GM21786 (cell line): ENCODE data around the gene PEAK1.
"Not testable (repeated sequence)": the region's sequence is repeated elsewhere in the genome, so short reads cannot be mapped to it uniquely, and the experiment has no call there.

Experiments used
- ATAC-seq: cut with Tn5 transposase; IDR thresholded peaks from one replicate; pipeline ENCODE4 v1.9.1; 2021; ENCODE audit not compliant: unreplicated experiment

The PEAK1 gene

DNA sequence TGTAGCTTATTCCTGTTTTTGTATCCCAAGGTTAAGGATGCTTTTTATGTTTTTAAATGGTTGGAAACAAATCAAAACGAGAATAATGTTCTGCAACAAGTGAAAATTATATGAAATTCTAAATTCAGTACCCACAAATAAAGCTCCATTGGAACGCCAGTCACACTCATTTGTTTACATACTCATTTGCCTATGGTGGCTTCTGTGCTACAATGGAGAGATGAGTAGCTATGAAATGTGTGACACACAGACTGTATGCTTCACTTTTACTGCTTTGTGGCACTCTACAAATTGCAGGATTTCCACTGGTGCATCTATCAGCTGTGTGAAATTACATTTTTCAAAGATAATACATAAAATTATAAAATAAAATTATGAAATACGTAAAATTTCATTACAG is 236.8 kb downstream of the PEAK1 start:
- ATAC-seq: no peak

GRCh38 chr15:77181305-77182074 is 238.4 kb downstream of the PEAK1 start:
- ATAC-seq: peak; percentile 56

DNA sequence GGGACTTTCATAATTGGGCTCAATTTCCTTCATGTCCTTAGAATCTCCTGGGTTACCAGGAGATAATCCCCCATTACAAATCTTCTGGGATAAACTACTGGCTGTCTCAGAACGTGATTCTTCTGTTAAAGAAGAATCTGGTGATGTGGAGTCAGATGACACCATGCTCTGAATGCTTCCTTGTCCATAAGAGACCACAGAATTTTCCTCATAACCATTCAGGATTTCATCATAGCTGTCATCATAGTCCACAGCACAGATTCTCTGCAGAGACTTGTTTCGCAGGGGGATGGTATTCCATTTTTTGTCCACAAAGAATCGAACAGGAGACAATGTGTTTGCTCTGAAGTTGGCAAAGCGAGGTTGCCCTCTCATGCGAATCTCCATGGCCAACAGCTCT is 239.1 kb downstream of the PEAK1 start:
- ATAC-seq: no peak

- no peak for ATAC-seq
Measured at GRCh38 chr15:77180270-77180669, 239.6 kb downstream of the PEAK1 start.

- ATAC-seq: peak; percentile 65
Measured at GRCh38 chr15:77179541-77179998, 240.3 kb downstream of the PEAK1 start.

GRCh38 chr15:77178411-77178810 is 241.5 kb downstream of the PEAK1 start:
- no peak for ATAC-seq

DNA sequence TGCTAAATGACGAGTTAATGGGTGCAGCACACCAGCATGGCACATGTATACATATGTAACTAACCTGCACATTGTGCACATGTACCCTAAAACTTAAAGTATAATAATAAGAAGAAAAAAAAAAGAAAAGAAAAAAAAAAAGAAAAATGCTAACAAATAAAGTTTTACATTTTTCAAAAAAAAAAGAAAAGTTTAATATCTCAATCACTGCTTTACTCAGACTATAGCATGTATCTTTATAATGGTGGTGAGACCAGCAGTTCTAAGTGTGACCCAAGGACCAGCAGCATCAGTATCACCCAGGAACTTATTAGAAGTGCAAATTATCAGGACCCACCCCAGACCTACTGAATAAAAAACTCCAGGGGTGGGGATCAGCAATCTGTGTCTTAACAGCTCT is 243.8 kb downstream of the PEAK1 start:
- not testable (repeated sequence) for ATAC-seq

DNA sequence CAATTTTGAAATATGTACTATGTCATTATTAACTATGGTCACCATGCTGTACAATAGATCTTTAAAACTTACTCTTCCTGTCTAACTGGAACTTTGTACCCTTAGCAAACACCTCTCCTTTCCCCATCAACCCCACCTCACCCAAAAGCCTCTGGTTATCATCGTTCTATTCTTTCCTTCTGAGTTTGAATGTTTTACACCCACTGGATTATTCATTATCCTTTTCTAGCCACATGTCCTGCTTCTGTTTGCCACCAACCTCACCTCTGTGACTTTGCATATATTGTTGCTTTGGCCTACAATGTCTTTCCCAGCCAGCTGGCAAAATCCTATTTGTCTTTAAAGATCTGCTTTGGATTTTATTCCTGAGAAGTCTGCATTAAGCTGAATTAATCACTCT is 246.4 kb downstream of the PEAK1 start:
- ATAC-seq: no peak

GRCh38 chr15:77171221-77171967 is 248.5 kb downstream of the PEAK1 start:
- ATAC-seq: no peak

- no peak for ATAC-seq
Measured at GRCh38 chr15:77168616-77169015, 251.3 kb downstream of the PEAK1 start.

- ATAC-seq: no peak
Measured at GRCh38 chr15:77168141-77168540, 251.8 kb downstream of the PEAK1 start.

GRCh38 chr15:77167406-77167805 is 252.5 kb downstream of the PEAK1 start:
- no peak for ATAC-seq

DNA sequence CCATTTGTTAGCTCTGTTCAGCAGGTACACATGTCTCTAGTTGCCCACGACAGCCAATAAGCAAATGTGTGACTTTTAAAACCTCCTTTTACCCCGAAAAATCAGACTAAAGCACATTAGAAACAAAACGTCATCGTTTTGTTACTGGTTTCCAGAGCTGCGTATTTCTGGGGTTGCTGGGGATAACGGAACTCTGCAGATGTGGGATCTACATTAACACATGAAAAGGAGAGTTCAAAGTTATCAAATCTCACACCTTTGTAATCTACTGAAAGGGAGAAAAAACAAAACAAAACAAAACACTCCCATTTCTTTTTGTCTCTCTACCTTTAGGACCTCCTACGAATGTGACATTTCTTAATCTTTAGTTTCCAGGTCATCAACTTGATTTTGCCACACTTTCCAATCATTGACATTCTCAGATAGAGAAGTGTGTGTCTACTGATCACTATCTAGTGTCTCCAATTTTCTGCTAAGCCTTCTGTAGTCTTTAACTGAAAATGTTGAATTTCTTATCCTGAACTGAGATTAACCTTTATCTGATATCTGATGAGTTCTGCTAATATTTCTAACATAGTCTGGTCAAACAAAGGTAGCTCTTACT is 256.0 kb downstream of the PEAK1 start:
- ATAC-seq: no peak

DNA sequence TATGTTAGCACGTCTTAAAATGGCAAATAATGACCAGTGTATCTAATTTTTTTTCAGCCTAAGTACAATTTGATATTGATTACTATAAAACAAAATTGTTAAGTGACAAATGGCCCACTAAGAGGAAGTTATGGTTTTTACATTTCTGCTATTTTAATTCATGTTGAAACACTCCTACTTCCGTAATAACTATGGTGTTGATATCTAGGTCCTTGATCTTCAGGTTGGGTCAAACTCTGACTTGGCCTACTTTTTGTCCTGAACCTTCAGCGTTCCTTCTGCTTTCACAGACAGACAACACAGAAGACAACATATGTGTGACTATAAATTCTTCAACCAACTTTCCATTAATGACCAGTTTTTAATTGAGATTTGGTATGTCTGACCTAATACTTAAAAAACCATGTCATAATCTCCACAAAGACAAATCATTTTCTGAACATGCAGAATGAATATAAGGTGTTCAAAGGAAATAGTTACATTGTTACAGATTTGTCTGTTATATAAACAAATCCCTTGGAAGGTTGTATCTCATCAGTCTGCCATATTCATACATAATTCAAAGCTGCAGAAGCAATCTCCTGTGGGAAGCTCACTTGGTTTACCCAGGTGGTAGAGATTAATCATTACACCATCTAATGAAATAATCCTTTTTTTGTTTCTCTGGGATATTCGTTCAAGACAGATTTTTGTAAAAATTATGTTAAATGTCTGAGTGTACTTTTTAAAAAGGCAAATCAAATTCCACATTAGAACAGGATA is 256.9 kb downstream of the PEAK1 start:
- ATAC-seq: no peak

DNA sequence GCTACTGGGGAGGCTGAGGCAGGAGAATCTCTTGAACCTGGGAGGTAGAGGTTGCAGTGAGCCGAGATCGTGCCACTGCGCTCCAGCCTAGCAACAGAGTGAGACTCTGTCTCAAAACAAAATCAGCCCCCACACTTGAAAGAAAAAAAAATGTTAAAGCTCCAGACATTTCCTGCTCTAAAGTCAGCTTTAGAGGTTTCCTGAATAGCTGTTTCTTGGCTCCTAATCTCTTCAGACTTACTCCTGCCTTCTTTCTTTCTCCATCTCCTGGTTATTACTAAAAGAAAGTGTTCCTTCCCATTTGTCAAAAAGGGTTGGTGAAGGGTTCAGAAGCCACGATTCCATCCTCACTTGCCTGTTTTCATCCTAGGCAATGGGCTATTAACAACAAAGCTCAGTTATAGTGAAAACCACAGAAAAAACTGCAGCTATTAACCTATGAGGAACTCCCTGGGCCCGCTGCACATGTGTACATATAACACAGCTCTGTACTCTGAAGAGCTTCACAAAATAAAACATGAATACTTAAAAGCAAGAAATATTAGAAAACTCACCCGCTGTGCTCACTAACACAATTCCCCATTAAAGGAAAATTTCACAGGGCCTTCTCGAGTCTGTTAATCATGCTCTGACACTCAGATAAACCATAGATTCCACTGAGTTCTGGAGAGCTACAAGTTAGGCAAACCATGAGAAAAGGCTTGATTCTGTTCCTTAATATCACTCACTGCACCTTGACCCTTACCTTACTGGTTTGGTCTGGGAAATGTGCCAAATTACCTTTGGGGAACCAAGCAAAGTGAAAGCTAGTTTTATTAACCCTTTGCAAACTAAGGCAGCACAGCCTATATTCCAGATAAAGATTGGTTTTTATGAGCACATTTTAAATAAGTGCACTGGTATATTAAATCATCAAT is 259.1 kb downstream of the PEAK1 start:
- no peak for ATAC-seq

DNA sequence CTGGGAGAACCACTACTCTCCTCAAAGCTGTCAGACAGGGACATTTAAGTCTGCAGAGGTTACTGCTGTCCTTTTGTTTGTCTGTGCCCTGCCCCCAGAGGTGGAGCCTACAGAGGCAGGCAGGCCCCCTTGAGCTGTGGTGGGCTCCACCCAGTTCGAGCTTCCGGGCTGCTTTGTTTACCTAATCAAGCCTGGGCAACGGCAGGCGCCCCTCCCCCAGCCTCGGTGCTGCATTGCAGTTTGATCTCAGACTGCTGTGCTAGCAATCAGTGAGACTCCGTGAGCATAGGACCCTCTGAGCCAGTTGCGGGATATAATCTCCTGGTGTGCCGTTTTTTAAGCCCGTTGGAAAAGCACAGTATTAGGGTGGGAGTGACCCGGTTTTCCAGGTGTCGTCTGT is 263.9 kb downstream of the PEAK1 start:
- ATAC-seq: not testable (repeated sequence)

DNA sequence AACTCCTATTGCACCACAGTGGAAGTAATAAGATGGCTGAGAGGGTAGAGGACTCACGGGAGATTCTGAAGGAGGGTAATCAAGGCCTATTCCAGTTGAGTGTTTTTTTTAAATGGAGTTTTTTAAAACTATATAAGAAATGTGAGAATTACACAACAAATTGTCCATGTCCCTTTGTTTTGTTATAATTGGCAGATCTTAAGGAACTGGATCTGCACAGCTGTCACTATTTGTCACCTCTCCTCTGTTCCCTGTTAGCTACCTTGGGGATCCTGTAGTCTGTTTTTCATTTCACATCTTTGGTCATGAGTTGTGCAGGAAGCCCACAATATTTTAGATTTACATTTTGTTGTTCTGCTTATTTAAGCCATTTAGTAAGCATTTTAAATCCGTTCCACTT is 271.7 kb downstream of the PEAK1 start:
- no peak for ATAC-seq

DNA sequence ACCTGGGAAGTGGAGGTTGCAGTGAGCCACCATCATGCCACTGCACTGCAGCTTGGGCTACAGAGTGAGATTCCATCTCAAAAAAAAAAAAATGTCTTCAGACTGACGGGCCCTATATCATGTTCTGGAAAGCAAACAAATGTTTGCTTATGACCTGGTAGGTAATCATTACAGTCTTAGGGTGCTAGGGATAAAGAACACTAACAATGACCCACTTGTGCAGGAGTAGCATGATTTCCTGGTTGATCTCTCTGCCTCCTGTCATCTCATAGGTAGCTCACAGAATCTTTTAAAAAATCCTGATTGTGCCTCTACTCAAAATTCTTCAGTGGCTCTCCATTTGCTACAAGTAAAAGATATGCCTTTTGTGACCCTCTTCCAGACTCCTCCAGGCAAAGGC is 274.5 kb downstream of the PEAK1 start:
- ATAC-seq: no peak

GRCh38 chr15:77144492-77145070 is 275.3 kb downstream of the PEAK1 start:
- no peak for ATAC-seq

DNA sequence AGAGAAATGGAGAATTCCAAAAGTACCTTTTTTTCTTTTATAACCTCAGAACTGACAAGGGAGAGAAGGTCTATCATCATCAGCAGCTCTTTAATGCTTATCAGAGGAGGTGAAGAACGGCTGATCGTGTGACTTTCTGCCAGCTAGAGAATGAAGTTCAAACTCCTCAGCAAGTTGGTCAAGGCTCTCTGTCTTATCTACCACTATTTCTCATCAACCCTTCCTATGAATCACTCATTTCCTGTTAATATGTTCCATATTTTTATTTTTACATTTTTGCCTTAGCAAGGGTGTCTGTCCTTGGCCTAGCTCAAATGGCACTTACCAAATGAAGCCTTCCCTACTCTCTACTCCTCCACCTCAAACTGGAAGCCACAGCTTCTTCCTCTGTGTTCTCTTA is 275.9 kb downstream of the PEAK1 start:
- ATAC-seq: no peak
